Retinal pigment epithelial cell (primary cell): ENCODE measurements around the gene NUP98.

Source experiments
- DNase-seq: peaks from one replicate; pipeline ENCODE4 v3.0.0-alpha.2; 2010; ENCODE audit warnings: low read depth
- H3K4me3 ChIP-seq: 2 replicates; pipeline ENCODE4 v1.5.1; 2011; ENCODE audit warnings: mild to moderate bottlenecking, low read length, control low read depth, moderate library complexity
- CTCF ChIP-seq: conservative IDR thresholded peaks from 2 replicates; pipeline ENCODE4 v1.5.1; 2011; ENCODE audit warnings: low read depth, low read length, control low read depth, inconsistent platforms

The NUP98 gene

GRCh38 chr11:3810446-3810845 lies 13.1 kb upstream of the NUP98 start:
- no peak for DNase-seq
- TF ChIP-seq CTCF: no peak
- H3K4me3 ChIP-seq: no peak overlapping the region

GRCh38 chr11:3809624-3809928 lies 12.2 kb upstream of the NUP98 start:
- DNase-seq: no peak

GRCh38 chr11:3808861-3809623 lies 11.7 kb upstream of the NUP98 start:
- peak; percentile 53 for DNase-seq
- TF ChIP-seq CTCF: peak; percentile 60
- H3K4me3 ChIP-seq: peak overlapping the region; percentile 91

More at GRCh38 chr11:3809624-3809928, 12.2 kb upstream of the NUP98 start:
- no peak overlapping the region for H3K4me3 ChIP-seq
- no peak for TF ChIP-seq CTCF

- peak; percentile 84 for TF ChIP-seq CTCF
- no peak for DNase-seq
- peak within 1 kb of the TSS; percentile 91 for H3K4me3 ChIP-seq
Observed at GRCh38 chr11:3807909-3808860, 10.8 kb upstream of the NUP98 start, which contains the start of gene PGAP2. TSS of gene PGAP2 (plus strand) at chr11:3808560. CDS start at chr11:3811260, 2,700 bp downstream.

- TF ChIP-seq CTCF: no peak
- no peak for DNase-seq
- H3K4me3 ChIP-seq: no peak overlapping the region
Observed at GRCh38 chr11:3803726-3804495, 6.6 kb upstream of the NUP98 start.

- no peak overlapping the region for H3K4me3 ChIP-seq
- no peak for DNase-seq
- TF ChIP-seq CTCF: no peak
Observed at GRCh38 chr11:3802011-3802790, 4.8 kb upstream of the NUP98 start.
